ENCODE results near the gene GZMM. TPM values are rescaled to one million over a fixed set of nuclear protein-coding genes. Genes with fewer than 3 reads are reported as not detected.

Gene GZMM
- total and polyA plus RNA-seq, 2 of the 13 experiments (the other 11 are each of a cell fraction or from before 2014, with no cell fraction given) = 0.07 TPM; not detected in 1

DNA sequence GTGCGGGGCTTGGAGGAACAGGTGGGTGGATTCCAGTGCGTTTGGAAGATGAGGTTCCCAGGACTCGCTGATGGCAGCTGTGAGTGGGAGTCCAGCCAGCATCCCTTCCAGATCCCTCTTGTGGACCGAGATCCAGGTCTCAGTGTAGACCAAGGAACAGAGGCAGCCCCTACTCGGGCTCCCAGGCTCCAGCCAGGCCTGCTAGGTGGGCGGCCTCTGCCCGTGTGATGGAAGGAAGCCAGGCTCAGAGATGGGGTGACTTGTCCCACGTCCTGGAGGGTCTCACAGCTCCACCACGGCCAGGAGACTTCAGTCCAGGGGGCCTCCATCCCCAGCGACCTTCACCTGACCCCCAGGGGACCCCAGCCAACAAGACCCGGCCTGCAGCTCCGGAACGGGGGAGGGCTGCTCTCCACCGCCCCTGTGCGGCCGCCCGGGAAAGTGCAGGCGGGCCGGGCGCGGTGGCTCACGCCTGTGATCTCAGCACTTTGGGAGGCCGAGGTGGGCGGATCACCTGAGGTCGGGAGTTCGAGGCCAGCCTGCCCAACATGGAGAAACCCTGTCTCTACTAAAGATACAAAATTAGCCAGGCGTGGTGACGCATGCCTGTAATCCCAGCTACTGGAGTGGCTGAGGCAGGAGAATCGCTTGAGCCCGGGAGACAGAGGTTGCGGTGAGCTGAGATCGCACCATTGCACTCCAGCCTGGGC is 48.3 kb upstream of the GZMM start (continued):
- TF ChIP-seq MYNN (CRISPR knock-in tag; IDR thresholded peaks at IDR 0.05; ENCODE audit: low read depth) (no peak), KDM1A (CRISPR knock-in tag; IDR thresholded peaks at IDR 0.05) (peak; percentile 94), RBM39 (IDR thresholded peaks at IDR 0.05; ENCODE audit: low read depth, low read length, poor library complexity, severe bottlenecking) (peak; percentile 27), ZNF563 (CRISPR knock-in tag; IDR thresholded peaks at IDR 0.05) (no peak), STAG1 (CRISPR knock-in tag; IDR thresholded peaks at IDR 0.05) (peak; percentile 31), ZNF546 (CRISPR knock-in tag; conservative IDR thresholded peaks at IDR 0.05) (no peak), RBFOX2 (IDR thresholded peaks at IDR 0.05; ENCODE audit: low read depth, low read length) (no peak), HNF4A (CRISPR knock-in tag; IDR thresholded peaks at IDR 0.05) (no peak), ZKSCAN5 (CRISPR knock-in tag; IDR thresholded peaks at IDR 0.05) (no peak), TCF7L2 (IDR thresholded peaks at IDR 0.05; ENCODE audit: low read depth, low read length) (no peak), HNRNPLL (IDR thresholded peaks at IDR 0.05; ENCODE audit: low read depth, low read length, poor library complexity, severe bottlenecking) (peak; percentile 33), SUZ12 (IDR thresholded peaks at IDR 0.05; ENCODE audit: low read depth, low read length) (no peak), PAX8 (CRISPR knock-in tag; IDR thresholded peaks at IDR 0.05; ENCODE audit: borderline replicate concordance) (no peak), ZNF34 (CRISPR knock-in tag; IDR thresholded peaks at IDR 0.05; ENCODE audit: borderline replicate concordance) (no peak), PHF5A (CRISPR knock-in tag; IDR thresholded peaks at IDR 0.05; ENCODE audit: low read depth, unreplicated experiment) (peak; percentile 62), ZNF557 (CRISPR knock-in tag; IDR thresholded peaks at IDR 0.05) (no peak)
- TF ChIP-seq, protein P1, sequence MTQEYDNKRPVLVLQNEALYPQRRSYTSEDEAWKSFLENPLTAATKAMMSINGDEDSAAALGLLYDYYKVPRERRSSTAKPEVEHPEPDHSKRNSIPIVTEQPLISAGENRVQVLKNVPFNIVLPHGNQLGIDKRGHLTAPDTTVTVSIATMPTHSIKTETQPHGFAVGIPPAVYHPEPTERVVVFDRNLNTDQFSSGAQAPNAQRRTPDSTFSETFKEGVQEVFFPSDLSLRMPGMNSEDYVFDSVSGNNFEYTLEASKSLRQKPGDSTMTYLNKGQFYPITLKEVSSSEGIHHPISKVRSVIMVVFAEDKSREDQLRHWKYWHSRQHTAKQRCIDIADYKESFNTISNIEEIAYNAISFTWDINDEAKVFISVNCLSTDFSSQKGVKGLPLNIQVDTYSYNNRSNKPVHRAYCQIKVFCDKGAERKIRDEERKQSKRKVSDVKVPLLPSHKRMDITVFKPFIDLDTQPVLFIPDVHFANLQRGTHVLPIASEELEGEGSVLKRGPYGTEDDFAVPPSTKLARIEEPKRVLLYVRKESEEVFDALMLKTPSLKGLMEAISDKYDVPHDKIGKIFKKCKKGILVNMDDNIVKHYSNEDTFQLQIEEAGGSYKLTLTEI (CRISPR knock-in tag; conservative IDR thresholded peaks at IDR 0.05) = no peak
- TF ChIP-seq, protein P2, sequence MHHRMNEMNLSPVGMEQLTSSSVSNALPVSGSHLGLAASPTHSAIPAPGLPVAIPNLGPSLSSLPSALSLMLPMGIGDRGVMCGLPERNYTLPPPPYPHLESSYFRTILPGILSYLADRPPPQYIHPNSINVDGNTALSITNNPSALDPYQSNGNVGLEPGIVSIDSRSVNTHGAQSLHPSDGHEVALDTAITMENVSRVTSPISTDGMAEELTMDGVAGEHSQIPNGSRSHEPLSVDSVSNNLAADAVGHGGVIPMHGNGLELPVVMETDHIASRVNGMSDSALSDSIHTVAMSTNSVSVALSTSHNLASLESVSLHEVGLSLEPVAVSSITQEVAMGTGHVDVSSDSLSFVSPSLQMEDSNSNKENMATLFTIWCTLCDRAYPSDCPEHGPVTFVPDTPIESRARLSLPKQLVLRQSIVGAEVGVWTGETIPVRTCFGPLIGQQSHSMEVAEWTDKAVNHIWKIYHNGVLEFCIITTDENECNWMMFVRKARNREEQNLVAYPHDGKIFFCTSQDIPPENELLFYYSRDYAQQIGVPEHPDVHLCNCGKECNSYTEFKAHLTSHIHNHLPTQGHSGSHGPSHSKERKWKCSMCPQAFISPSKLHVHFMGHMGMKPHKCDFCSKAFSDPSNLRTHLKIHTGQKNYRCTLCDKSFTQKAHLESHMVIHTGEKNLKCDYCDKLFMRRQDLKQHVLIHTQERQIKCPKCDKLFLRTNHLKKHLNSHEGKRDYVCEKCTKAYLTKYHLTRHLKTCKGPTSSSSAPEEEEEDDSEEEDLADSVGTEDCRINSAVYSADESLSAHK (CRISPR knock-in tag; IDR thresholded peaks at IDR 0.05; ENCODE audit: borderline replicate concordance) = no peak
- TF ChIP-seq, protein P3, sequence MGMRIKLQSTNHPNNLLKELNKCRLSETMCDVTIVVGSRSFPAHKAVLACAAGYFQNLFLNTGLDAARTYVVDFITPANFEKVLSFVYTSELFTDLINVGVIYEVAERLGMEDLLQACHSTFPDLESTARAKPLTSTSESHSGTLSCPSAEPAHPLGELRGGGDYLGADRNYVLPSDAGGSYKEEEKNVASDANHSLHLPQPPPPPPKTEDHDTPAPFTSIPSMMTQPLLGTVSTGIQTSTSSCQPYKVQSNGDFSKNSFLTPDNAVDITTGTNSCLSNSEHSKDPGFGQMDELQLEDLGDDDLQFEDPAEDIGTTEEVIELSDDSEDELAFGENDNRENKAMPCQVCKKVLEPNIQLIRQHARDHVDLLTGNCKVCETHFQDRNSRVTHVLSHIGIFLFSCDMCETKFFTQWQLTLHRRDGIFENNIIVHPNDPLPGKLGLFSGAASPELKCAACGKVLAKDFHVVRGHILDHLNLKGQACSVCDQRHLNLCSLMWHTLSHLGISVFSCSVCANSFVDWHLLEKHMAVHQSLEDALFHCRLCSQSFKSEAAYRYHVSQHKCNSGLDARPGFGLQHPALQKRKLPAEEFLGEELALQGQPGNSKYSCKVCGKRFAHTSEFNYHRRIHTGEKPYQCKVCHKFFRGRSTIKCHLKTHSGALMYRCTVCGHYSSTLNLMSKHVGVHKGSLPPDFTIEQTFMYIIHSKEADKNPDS (CRISPR knock-in tag; IDR thresholded peaks at IDR 0.05) = no peak
- TF ChIP-seq, protein P4, sequence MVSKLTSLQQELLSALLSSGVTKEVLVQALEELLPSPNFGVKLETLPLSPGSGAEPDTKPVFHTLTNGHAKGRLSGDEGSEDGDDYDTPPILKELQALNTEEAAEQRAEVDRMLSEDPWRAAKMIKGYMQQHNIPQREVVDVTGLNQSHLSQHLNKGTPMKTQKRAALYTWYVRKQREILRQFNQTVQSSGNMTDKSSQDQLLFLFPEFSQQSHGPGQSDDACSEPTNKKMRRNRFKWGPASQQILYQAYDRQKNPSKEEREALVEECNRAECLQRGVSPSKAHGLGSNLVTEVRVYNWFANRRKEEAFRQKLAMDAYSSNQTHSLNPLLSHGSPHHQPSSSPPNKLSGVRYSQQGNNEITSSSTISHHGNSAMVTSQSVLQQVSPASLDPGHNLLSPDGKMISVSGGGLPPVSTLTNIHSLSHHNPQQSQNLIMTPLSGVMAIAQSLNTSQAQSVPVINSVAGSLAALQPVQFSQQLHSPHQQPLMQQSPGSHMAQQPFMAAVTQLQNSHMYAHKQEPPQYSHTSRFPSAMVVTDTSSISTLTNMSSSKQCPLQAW (CRISPR knock-in tag; IDR thresholded peaks at IDR 0.05) = peak; percentile 81
- TF ChIP-seq, protein P5, sequence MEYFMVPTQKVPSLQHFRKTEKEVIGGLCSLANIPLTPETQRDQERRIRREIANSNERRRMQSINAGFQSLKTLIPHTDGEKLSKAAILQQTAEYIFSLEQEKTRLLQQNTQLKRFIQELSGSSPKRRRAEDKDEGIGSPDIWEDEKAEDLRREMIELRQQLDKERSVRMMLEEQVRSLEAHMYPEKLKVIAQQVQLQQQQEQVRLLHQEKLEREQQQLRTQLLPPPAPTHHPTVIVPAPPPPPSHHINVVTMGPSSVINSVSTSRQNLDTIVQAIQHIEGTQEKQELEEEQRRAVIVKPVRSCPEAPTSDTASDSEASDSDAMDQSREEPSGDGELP (IDR thresholded peaks at IDR 0.05; ENCODE audit: borderline replicate concordance, low read depth) = no peak

Data from HepG2 (cell line).